Epithelial cell of proximal tubule (primary cell): ENCODE measurements around the gene PCAT6. TPM values are rescaled to one million over a fixed set of nuclear protein-coding genes. Genes with fewer than 3 reads are reported as not detected.
A peak's percentile ranks its signal among the peaks of the same experiment; 100 is the strongest.

Experiments
- DNase-seq: peaks from one replicate; pipeline ENCODE4 v3.0.0-alpha.2; 2011; ENCODE audit warnings: low read depth
- H3K4me3 ChIP-seq: 2 replicates; pipeline ENCODE4 v1.5.1; 2011; ENCODE audit warnings: low read depth, mild to moderate bottlenecking, low read length
- total RNA-seq: library from RNA; depleted of rRNA; stranded (reverse); fragments of >200 nt; gene quantifications from 2 replicates; pipeline ENCODE4 v1.2.3, GENCODE V29; 2015
- TF ChIP-seq, protein P1 (sequence below): conservative IDR thresholded peaks from 2 replicates; pipeline ENCODE4 v1.5.1; 2012; ENCODE audit warnings: low read depth, mild to moderate bottlenecking, low read length

The PCAT6 gene
- total RNA-seq, 1 donor from 2014 or later: 0.17 TPM

DNA sequence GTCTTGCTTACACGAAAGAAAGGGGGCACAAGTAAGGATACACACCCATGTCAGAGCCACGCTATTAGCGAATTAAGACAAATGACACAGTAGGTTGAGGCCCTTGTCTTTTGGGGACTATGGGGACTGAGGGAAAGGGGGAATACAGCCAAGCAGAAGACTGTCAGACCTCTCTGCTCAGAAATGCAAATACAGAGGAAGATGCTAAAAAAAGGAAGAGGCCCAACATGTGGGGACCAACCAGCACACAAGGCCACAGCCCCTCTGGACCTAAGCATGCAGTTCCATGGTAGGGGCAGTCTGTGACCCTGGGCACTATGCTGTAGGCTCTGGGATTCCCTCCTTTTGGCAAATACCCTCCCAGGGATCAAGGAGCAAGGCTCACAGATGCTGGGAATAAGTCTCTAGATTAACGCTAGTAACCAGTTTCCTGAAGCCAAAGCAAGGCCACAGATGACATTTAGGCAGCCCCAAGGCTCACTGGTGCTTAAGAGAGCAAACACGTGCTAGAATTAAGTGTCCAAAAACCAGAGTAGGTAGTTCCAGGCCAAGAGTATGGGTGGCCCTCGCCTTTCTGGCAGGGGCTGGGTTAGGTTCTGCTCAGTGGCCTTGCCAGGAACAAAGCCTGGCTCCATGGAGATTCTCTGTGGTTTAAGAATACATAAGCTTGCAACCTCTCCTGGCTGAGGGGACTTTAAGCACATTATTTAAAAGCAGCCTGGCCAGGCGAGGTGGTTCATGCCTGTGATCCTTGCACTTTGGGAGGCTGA is 40.0 kb downstream of the PCAT6 start:
- DNase-seq: no peak
- TF ChIP-seq, protein P1, sequence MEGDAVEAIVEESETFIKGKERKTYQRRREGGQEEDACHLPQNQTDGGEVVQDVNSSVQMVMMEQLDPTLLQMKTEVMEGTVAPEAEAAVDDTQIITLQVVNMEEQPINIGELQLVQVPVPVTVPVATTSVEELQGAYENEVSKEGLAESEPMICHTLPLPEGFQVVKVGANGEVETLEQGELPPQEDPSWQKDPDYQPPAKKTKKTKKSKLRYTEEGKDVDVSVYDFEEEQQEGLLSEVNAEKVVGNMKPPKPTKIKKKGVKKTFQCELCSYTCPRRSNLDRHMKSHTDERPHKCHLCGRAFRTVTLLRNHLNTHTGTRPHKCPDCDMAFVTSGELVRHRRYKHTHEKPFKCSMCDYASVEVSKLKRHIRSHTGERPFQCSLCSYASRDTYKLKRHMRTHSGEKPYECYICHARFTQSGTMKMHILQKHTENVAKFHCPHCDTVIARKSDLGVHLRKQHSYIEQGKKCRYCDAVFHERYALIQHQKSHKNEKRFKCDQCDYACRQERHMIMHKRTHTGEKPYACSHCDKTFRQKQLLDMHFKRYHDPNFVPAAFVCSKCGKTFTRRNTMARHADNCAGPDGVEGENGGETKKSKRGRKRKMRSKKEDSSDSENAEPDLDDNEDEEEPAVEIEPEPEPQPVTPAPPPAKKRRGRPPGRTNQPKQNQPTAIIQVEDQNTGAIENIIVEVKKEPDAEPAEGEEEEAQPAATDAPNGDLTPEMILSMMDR: no peak
- H3K4me3 ChIP-seq: no peak overlapping the region

DNA sequence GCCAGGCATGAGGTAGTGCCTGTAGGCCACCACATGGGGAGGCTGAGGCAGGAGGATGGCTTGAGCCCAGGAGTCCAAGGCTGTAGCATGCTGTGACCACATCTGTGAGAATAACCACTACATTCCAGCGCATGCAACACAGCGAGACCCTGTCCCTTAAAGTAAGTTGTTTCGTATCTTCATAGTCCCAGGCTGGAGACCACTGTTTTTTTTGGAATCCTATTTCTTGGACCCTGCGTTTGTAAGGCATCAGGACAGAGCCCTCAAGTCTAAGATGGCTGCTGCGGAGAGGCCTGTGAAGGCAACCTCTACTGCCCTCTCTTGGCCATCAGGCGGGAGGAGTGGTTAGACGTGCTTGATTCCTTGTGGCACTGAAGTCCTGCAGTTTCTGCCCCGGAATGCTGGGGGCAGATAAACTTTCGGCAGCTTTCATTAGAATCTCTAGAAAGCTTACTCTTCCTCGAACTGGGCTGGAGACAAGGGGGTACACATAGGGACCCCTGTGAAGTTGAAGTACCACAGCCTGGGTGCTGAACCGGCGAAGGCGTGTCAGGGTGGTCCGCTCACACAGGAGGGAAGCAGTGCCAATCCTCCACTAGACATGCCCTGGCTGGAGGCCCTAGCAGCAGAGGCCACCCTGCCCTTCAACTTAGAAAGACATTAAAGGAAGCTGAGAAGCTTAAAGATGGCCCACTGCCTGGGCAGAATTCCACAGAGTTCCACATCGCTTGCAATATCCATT is 41.6 kb downstream of the PCAT6 start:
- TF ChIP-seq, protein P1: peak; percentile 69
- DNase-seq: no peak
- H3K4me3 ChIP-seq: no peak overlapping the region

DNA sequence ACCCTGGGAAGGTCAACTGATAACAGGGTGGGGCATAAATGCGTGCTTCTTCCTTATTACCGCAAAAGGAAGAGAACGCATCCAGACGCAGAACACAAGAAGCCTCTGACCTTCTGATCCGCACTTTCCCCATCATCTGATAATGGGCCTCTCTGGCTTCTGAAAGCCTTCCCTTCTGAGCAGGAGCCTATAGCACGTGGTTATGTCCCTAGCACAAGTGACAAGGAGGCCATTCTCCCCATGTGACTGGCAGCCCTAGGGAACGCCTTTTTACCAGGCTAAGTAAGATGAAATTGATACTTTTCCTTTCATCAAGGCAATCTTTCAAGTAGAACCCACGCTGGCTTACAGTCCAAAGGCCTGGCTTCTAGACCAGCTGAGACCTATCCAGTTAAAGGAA is 44.0 kb downstream of the PCAT6 start:
- no peak for DNase-seq
- no peak overlapping the region for H3K4me3 ChIP-seq
- TF ChIP-seq, protein P1: no peak

DNA sequence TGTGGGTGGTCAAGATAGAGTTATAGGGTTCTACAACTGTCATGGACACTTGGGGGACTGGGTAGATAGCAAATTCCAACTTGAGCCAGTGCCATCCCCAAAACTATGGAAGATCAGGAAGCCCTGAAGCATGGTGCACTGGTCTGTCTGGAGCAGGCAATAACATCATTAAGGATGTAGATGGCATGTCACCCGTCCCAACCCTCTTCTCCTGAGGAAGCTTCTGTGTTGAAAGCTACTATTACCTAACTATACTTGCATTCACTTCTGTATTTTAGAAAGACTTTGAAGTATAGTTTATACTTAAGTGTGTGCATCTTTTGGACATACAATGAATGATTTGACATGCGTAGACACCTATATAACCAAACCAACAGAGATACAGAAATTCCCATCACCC is 45.3 kb downstream of the PCAT6 start:
- TF ChIP-seq, protein P1: no peak
- H3K4me3 ChIP-seq: no peak overlapping the region
- no peak for DNase-seq

DNA sequence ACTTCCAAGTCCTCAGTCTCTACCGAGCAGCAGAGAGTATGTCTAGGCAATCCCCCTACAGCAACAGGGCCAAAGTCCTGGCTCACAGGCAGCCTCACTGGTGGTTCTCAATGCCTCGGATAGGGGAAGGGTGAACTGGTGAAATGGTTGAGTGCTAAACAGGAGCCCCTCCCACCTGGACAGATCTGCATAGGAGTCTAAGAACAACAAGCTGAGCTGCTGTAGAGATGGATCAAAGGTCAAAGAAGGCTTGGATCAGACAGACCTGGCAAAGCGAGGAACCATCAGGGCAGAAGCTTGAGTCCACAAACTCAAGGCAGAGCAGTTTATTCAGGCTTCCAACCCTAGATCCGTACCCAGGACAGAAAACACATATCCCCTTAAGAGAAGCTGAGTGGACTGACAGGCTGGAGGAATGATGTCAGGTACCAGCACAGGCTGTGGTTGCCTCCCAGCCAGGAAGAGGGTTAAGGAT is 46.4 kb downstream of the PCAT6 start:
- no peak for DNase-seq
- TF ChIP-seq, protein P1: no peak
- H3K4me3 ChIP-seq: no peak overlapping the region

DNA sequence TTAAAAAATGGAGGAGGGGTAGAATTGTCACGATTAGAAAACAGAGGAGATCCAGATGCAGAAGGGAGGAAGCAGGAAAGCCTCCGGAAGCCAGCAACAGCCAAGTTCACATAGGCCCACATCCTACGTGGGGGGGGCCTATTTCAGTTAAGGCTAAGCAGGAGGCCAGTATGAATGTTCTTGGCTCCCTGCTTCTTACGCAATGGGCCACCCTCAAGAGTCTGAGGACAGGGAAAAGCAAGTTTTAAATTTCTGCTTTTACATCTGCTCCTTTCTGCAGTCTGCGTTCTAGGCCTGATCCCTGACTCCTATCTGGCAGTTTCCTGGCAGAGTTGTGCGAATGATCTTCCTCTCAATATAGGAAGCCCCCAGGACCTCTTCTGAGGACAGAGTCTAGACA is 47.6 kb downstream of the PCAT6 start:
- no peak for DNase-seq
- H3K4me3 ChIP-seq: no peak overlapping the region
- TF ChIP-seq, protein P1: no peak
